MM.1S (cell line): ENCODE results near the gene WDR89.

Source experiments
- EZH2 ChIP-seq: fragments of 300-600 bp; sonication (generic); optimal IDR thresholded peaks from 2 replicates; pipeline ENCODE3; 2017; ENCODE audit warnings: low read depth, mild to moderate bottlenecking, antibody characterized with exemption, low read length, mixed read lengths
- TF ChIP-seq, protein P1 (sequence below): fragments of 300-600 bp; sonication (generic); IDR thresholded peaks from 2 replicates; pipeline ENCODE4 v1.5.1; 2016; ENCODE audit warnings: antibody characterized with exemption, low read length, mixed read lengths

DNA sequence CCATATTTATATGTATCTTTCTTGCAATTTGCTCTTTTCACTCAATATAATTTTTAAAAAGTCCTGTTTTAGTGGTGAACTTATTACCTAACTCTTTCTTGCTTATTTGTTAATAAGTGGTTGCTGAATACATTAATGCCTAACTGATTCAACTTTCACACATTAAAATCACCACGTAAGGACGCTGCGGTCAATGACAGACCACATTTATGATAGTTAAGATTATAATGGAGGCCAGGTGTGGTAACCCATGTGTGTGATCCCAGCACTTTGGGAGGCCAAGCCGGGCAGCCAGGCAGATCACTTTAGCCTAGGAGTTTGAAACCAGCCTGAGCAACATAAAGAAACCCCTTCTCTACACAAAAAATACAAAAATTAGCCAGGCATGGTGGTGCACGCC is 37.0 kb downstream of the WDR89 start:
- TF ChIP-seq, protein P1, sequence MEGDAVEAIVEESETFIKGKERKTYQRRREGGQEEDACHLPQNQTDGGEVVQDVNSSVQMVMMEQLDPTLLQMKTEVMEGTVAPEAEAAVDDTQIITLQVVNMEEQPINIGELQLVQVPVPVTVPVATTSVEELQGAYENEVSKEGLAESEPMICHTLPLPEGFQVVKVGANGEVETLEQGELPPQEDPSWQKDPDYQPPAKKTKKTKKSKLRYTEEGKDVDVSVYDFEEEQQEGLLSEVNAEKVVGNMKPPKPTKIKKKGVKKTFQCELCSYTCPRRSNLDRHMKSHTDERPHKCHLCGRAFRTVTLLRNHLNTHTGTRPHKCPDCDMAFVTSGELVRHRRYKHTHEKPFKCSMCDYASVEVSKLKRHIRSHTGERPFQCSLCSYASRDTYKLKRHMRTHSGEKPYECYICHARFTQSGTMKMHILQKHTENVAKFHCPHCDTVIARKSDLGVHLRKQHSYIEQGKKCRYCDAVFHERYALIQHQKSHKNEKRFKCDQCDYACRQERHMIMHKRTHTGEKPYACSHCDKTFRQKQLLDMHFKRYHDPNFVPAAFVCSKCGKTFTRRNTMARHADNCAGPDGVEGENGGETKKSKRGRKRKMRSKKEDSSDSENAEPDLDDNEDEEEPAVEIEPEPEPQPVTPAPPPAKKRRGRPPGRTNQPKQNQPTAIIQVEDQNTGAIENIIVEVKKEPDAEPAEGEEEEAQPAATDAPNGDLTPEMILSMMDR, result no peak
- no peak for TF ChIP-seq EZH2
